ENCODE measurements around the gene TP63. TPM values are rescaled to one million over a fixed set of nuclear protein-coding genes. Genes with fewer than 3 reads are reported as not detected.
"Not testable (repeated sequence)": the region's sequence is repeated elsewhere in the genome, so short reads cannot be mapped to it uniquely, and the experiment has no call there.

Gene TP63
- total RNA-seq, 1 donor from 2014 or later: 0.11 TPM

- intact Hi-C loops (cut with DNase I): no loop called here
- no peak for ATAC-seq (ENCODE audit: poor library complexity)
- no peak for DNase-seq
Observed at GRCh38 chr3:189744235-189744634, 113.0 kb downstream of the TP63 start.

- no peak for DNase-seq
- no peak for ATAC-seq (ENCODE audit: poor library complexity)
- intact Hi-C loops (cut with DNase I): no loop called here
Observed at GRCh38 chr3:189745622-189746021, 114.4 kb downstream of the TP63 start.

GRCh38 chr3:189748046-189748445 is 116.9 kb downstream of the TP63 start:
- DNase-seq (no peak), ATAC-seq (ENCODE audit: poor library complexity) (no peak)
- intact Hi-C loops (cut with DNase I): no loop called here

GRCh38 chr3:189750972-189751371 is 119.8 kb downstream of the TP63 start:
- intact Hi-C loops (cut with DNase I); DNase-seq; ATAC-seq (ENCODE audit: poor library complexity): not testable (repeated sequence)

- intact Hi-C loops (cut with DNase I): no loop called here
- DNase-seq (no peak), ATAC-seq (ENCODE audit: poor library complexity) (no peak)
Observed at GRCh38 chr3:189754356-189754755, 123.2 kb downstream of the TP63 start.

GRCh38 chr3:189756582-189757078 is 125.4 kb downstream of the TP63 start:
- DNase-seq (no peak), ATAC-seq (ENCODE audit: poor library complexity) (no peak)
- intact Hi-C loops (cut with DNase I): no loop called here

GRCh38 chr3:189758186-189758585 is 127.0 kb downstream of the TP63 start:
- DNase-seq: no peak
- intact Hi-C loops (cut with DNase I): no loop called here
- ATAC-seq (ENCODE audit: poor library complexity): no peak

GRCh38 chr3:189766416-189766815 is 135.2 kb downstream of the TP63 start:
- DNase-seq (no peak), ATAC-seq (ENCODE audit: poor library complexity) (no peak)

GRCh38 chr3:189771842-189772450 is 140.8 kb downstream of the TP63 start:
- intact Hi-C loops (cut with DNase I): no loop called here
- ATAC-seq (ENCODE audit: poor library complexity) (no peak), DNase-seq (no peak)

More at GRCh38 chr3:189766416-189766815, 135.2 kb downstream of the TP63 start:
- intact Hi-C loops (cut with DNase I): no loop called here

GRCh38 chr3:189772584-189772983 is 141.4 kb downstream of the TP63 start:
- no peak for ATAC-seq (ENCODE audit: poor library complexity)
- DNase-seq: no peak
- intact Hi-C loops (cut with DNase I): no loop called here

GRCh38 chr3:189773056-189773455 is 141.9 kb downstream of the TP63 start:
- ATAC-seq (ENCODE audit: poor library complexity): no peak
- no peak for DNase-seq
- intact Hi-C loops (cut with DNase I): no loop called here

- ATAC-seq (ENCODE audit: poor library complexity) (no peak), DNase-seq (no peak)
- intact Hi-C loops (cut with DNase I): no loop called here
Observed at GRCh38 chr3:189776149-189776824, 145.1 kb downstream of the TP63 start.

GRCh38 chr3:189778340-189778950 is 147.3 kb downstream of the TP63 start:
- DNase-seq (no peak), ATAC-seq (ENCODE audit: poor library complexity) (no peak)
- intact Hi-C loops (cut with DNase I): no loop called here

GRCh38 chr3:189779166-189779565 is 148.0 kb downstream of the TP63 start:
- no peak for ATAC-seq (ENCODE audit: poor library complexity)
- DNase-seq: no peak
- intact Hi-C loops (cut with DNase I): no loop called here

GRCh38 chr3:189780546-189781270 is 149.5 kb downstream of the TP63 start:
- DNase-seq (no peak), ATAC-seq (ENCODE audit: poor library complexity) (no peak)
- intact Hi-C loops (cut with DNase I): no loop called here

- no peak for ATAC-seq (ENCODE audit: poor library complexity)
- no peak for DNase-seq
- intact Hi-C loops (cut with DNase I): no loop called here
Observed at GRCh38 chr3:189781415-189781814, 150.2 kb downstream of the TP63 start.

GRCh38 chr3:189786479-189787064 is 155.4 kb downstream of the TP63 start:
- DNase-seq: no peak
- no peak for ATAC-seq (ENCODE audit: poor library complexity)
- intact Hi-C loops (cut with DNase I): no loop called here

GRCh38 chr3:189787191-189787590 is 156.0 kb downstream of the TP63 start:
- ATAC-seq (ENCODE audit: poor library complexity) (no peak), DNase-seq (no peak)
- intact Hi-C loops (cut with DNase I): no loop called here

GRCh38 chr3:189787632-189788031 is 156.4 kb downstream of the TP63 start:
- DNase-seq (no peak), ATAC-seq (ENCODE audit: poor library complexity) (no peak)
- intact Hi-C loops (cut with DNase I): no loop called here

Measured in Right ventricle myocardium superior (tissue), 1 donor.